Germinal center (tissue), 1 donor: ENCODE data around the gene HHEX.
"Not testable (repeated sequence)": the region's sequence is repeated elsewhere in the genome, so short reads cannot be mapped to it uniquely, and the experiment has no call there.

Experiments
- DNase-seq: peaks from one replicate; pipeline ENCODE4 v3.0.0; 2012; ENCODE audit warnings: mixed read lengths, low spot score

Gene HHEX

DNA sequence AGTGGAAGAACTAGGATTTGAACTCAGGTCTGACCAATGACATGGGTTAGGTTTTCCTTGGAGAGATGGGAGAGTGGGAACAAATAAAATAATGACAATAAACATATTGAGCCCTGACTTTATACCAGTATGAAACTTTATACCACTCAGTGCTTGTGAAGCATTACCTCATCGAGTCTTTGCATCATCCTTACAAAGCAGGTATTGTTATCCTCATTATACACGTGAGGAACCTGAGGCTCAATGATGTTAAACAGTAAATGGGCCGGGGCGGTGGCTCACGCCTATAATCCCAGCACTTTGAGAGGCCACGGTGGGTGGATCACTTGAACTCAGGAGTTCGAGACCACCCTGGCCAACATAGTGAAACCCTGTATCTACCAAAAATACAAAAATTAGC lies 47.7 kb downstream of the HHEX start:
- no peak for DNase-seq

DNA sequence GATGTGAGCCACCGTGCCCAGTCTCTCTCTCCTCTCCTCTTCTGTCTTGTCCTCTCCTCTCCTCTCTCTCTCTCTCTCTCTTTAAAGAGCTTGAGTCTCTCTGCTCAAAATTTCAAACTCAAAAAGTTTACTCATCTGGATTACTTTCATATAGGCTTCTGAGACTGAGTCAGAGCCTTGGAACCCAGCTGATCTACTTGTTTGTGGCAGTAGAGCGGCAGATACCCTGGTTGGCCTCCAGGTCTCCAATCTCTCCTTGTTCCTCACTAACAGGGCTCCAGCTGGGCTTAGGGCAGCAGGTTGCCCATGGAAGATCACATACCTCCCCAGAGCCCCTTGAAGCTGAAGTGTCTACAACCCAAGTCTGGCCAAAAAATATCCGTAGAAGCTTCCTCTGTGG lies 51.0 kb downstream of the HHEX start:
- DNase-seq, result no peak

DNA sequence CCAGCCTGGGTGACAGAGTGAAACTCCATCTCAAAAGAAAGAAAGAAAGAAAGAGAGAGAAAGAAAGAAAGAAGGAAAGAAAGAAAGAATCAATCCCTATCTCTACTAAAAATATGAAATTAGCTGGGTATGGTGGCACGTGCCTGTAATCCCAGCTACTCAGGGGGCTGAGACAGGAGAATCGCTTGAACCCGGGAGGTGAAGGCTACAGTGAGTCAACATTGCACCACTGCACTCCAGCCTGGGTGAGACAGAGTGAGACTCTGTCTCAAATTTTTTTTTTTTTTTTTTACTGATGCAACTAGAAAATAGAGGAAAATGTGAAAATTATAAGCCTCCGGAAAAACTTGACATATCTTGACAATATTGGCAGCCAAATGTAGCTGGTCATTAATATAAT lies 52.0 kb downstream of the HHEX start:
- DNase-seq, result not testable (repeated sequence)

DNA sequence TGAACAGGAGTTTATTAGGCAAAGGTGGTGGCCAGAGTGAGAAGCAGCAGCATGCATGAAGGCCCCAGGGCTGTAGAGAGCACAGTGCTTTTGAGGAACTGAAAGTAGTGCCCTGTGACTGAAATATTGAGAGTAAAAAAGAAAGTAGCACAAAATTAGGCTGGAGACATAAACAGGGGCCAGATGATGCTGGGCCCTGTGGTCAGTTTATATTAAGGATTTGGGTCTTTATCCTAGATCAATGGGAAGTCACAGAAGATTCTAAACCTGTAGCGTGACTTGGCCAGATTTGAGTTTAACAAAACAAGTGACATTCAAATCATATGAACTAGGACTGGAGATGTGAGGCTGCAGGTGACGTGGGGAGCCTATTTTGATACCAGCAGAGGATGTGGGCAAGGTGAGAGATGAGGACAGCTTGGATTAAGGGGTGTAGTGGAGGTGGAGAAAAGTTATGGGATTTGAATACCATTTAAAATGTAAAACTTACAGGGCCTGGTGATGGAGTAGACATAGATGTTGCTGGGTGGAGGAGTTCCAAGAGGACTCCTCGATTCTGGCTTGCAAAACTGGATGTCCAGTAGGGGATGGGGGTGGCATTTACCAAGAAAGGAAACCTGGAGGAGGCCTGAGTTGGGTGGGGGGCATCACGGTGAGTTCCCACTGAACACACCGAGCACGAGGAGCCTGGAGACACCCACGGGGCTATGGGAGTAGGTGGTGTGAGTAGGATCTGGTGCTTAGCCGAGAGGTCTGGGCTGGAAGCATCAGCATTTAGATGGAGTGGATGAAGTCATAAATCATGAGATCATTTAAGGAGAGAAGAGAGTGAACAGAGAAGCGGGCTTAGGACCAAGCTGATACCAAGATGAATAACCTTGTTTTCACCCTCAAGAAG lies 52.8 kb downstream of the HHEX start:
- peak; percentile 72 for DNase-seq
